A549 (cell line): ENCODE results near the gene ERCC2.
"Not testable (repeated sequence)": the region's sequence is repeated elsewhere in the genome, so short reads cannot be mapped to it uniquely, and the experiment has no call there.

Experiments
- EHMT2 ChIP-seq: fragments of 200-600 bp; sonication (generic); IDR thresholded peaks from 2 replicates; pipeline ENCODE4 v1.6.1; 2016; ENCODE audit warnings: antibody characterized with exemption, low read depth, mild to moderate bottlenecking, moderate library complexity
- FOSL2 ChIP-seq, 2 experiments: fragments of 450-650 bp in 1 of 2; fragments of >200 bp in 1 of 2; sonication (Bioruptor Twin) in 1 of 2; formaldehyde crosslinking; IDR thresholded peaks; 2 replicates each; pipeline versions ENCODE4 v1.5.0 to v1.6.1; 2016 to 2020; ENCODE audit warnings: mild to moderate bottlenecking in 1 of 2, moderate library complexity in 1 of 2
- POLR2A ChIP-seq: IDR thresholded peaks from 2 replicates; pipeline ENCODE4 v1.6.1; 2012; ENCODE audit warnings: mild to moderate bottlenecking, low read length
- ZC3H11A ChIP-seq: fragments of 450-650 bp; IDR thresholded peaks from 2 replicates; pipeline ENCODE4 v1.6.1; 2014; ENCODE audit warnings: antibody characterized with exemption, mild to moderate bottlenecking
- TF ChIP-seq, protein P1 (sequence below): fragments of >200 bp; sonication (Bioruptor Twin); formaldehyde crosslinking; IDR thresholded peaks from 3 replicates; pipeline ENCODE4 v1.5.1; 2016

DNA sequence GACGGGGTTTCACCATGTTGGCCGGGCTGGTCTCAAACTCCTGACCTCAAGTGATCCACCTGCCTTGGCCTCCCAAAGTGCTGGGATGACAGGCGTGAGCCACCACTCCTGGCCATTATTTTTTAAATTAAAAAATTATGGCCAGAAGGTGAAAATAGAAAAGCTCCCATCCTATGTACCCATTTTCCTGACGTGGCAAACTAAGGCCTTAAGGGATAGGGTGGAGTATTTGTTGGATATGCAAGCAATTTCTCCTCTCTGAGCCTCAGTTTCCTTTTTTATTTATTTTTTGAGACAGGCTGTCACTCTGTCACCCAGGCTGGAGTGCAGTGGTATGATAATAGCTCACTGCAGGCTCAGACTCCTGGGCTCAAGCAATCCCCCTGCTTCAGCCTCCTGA is 35.5 kb downstream of the ERCC2 start:
- not testable (repeated sequence) for TF ChIP-seq EHMT2; ZC3H11A; POLR2A; FOSL2 (IDR thresholded peaks at IDR 0.05); FOSL2 (CRISPR knock-in tag; IDR thresholded peaks at IDR 0.05)
- TF ChIP-seq, protein P1, sequence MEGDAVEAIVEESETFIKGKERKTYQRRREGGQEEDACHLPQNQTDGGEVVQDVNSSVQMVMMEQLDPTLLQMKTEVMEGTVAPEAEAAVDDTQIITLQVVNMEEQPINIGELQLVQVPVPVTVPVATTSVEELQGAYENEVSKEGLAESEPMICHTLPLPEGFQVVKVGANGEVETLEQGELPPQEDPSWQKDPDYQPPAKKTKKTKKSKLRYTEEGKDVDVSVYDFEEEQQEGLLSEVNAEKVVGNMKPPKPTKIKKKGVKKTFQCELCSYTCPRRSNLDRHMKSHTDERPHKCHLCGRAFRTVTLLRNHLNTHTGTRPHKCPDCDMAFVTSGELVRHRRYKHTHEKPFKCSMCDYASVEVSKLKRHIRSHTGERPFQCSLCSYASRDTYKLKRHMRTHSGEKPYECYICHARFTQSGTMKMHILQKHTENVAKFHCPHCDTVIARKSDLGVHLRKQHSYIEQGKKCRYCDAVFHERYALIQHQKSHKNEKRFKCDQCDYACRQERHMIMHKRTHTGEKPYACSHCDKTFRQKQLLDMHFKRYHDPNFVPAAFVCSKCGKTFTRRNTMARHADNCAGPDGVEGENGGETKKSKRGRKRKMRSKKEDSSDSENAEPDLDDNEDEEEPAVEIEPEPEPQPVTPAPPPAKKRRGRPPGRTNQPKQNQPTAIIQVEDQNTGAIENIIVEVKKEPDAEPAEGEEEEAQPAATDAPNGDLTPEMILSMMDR, result not testable (repeated sequence)
